OCI-LY7 (cell line): ENCODE measurements around the gene KIAA1671.

Experiments
- EZH2phosphoT487 ChIP-seq: fragments of 200-600 bp; sonication (generic); IDR thresholded peaks from 2 replicates; pipeline ENCODE4 v1.6.1; 2018; ENCODE audit warnings: low read depth, borderline replicate concordance, mild to moderate bottlenecking, mixed run types, antibody characterized with exemption, low read length, moderate library complexity, mixed read lengths
- TF ChIP-seq, protein P1 (sequence below): fragments of 200-600 bp; sonication (generic); conservative IDR thresholded peaks from 2 replicates; pipeline ENCODE4 v1.5.1; 2014; ENCODE audit warnings: mild to moderate bottlenecking, antibody characterized with exemption, low read length, moderate library complexity, mixed read lengths

DNA sequence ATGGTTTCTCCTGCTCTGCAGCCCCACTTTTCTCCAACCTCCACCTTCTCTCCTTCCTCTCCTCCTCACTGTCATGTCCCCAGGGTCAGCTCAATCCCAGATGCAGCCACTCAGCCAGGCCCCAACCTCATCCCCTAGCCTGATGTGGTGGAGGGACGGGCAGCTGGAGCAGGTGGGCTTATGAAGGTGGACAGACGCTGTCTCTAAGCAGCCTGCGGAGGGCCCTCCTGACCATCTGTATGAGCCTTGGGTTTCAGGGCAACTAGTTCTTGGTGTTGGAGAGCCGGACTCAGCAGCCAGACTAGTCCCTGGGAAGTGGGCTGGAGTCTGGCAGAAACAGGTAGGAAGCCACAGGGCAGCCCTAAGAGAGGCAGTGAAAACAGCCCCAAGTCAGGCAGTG is 285.0 kb downstream of the KIAA1671 start:
- TF ChIP-seq, protein P1, sequence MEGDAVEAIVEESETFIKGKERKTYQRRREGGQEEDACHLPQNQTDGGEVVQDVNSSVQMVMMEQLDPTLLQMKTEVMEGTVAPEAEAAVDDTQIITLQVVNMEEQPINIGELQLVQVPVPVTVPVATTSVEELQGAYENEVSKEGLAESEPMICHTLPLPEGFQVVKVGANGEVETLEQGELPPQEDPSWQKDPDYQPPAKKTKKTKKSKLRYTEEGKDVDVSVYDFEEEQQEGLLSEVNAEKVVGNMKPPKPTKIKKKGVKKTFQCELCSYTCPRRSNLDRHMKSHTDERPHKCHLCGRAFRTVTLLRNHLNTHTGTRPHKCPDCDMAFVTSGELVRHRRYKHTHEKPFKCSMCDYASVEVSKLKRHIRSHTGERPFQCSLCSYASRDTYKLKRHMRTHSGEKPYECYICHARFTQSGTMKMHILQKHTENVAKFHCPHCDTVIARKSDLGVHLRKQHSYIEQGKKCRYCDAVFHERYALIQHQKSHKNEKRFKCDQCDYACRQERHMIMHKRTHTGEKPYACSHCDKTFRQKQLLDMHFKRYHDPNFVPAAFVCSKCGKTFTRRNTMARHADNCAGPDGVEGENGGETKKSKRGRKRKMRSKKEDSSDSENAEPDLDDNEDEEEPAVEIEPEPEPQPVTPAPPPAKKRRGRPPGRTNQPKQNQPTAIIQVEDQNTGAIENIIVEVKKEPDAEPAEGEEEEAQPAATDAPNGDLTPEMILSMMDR = no peak
- no peak for TF ChIP-seq EZH2phosphoT487
